ENCODE measurements around the gene LRRC74A.

The LRRC74A gene

GRCh38 chr14:76814726-76815645, 11.2 kb upstream of the LRRC74A start:
- Histone ChIP-seq H3K36me3 (ENCODE audit: insufficient read depth, insufficient read length, low read length) (no peaks in the 10 kb centered on the region), H3K4me1 (ENCODE audit: insufficient read depth, insufficient read length) (no peaks in the 10 kb centered on the region), H3K27me3 (ENCODE audit: insufficient read depth, insufficient read length) (no peaks in the 10 kb centered on the region), H3K9me3 (ENCODE audit: insufficient read depth, low read length) (peaks cover 4% of the 10 kb centered on the region; the same call in 1 of the 2 replicates), H3K9ac (ENCODE audit: insufficient read length, low read depth) (no peak overlapping the region), H3K4me3 (ENCODE audit: insufficient read length, low read depth) (no peak overlapping the region)
- no peak for DNase-seq (ENCODE audit: low read depth, low spot score)
- TF ChIP-seq YY1 (IDR thresholded peaks at IDR 0.05; ENCODE audit: insufficient read depth, insufficient read length) = no peak
- no peak for TF ChIP-seq SUZ12 (IDR thresholded peaks at IDR 0.05; ENCODE audit: extremely low read depth, insufficient read depth, insufficient read length)
- TF ChIP-seq ZNF274 (IDR thresholded peaks at IDR 0.05; ENCODE audit: low read depth, low read length) = no peak

- H3K9me3 ChIP-seq (ENCODE audit: insufficient read depth, low read length) = peaks cover 19% of the 10 kb centered on the region
- no peak for TF ChIP-seq SUZ12 (IDR thresholded peaks at IDR 0.05; ENCODE audit: extremely low read depth, insufficient read depth, insufficient read length)
- TF ChIP-seq YY1 (IDR thresholded peaks at IDR 0.05; ENCODE audit: insufficient read depth, insufficient read length) = no peak
- no peak for TF ChIP-seq ZNF274 (IDR thresholded peaks at IDR 0.05; ENCODE audit: low read depth, low read length)
These were observed 5.5 kb upstream of the LRRC74A start for GRCh38 chr14:76820700-76821099.

GRCh38 chr14:76827696-76828296, 1.6 kb downstream of the LRRC74A start:
- H3K36me3 ChIP-seq (ENCODE audit: insufficient read depth, insufficient read length, low read length) = no peaks in the 10 kb centered on the region
- peaks cover 6% of the 10 kb centered on the region; the same call in 1 of the 2 replicates for H3K9me3 ChIP-seq (ENCODE audit: insufficient read depth, low read length)
- DNase-seq (ENCODE audit: low read depth, low spot score) = no peak
- H3K9ac ChIP-seq (ENCODE audit: insufficient read length, low read depth) = no peak overlapping the region
- H3K27me3 ChIP-seq (ENCODE audit: insufficient read depth, insufficient read length) = no peaks in the 10 kb centered on the region
- TF ChIP-seq SUZ12 (IDR thresholded peaks at IDR 0.05; ENCODE audit: extremely low read depth, insufficient read depth, insufficient read length) = no peak
- TF ChIP-seq ZNF274 (IDR thresholded peaks at IDR 0.05; ENCODE audit: low read depth, low read length) = no peak
- no peak for TF ChIP-seq YY1 (IDR thresholded peaks at IDR 0.05; ENCODE audit: insufficient read depth, insufficient read length)
- peaks cover 7% of the 10 kb centered on the region for H3K4me1 ChIP-seq (ENCODE audit: insufficient read depth, insufficient read length)
- H3K4me3 ChIP-seq (ENCODE audit: insufficient read length, low read depth) = no peak overlapping the region

More at GRCh38 chr14:76820700-76821099, 5.5 kb upstream of the LRRC74A start:
- no peaks in the 10 kb centered on the region for H3K4me1 ChIP-seq (ENCODE audit: insufficient read depth, insufficient read length)
- no peak overlapping the region for H3K4me3 ChIP-seq (ENCODE audit: insufficient read length, low read depth)
- H3K36me3 ChIP-seq (ENCODE audit: insufficient read depth, insufficient read length, low read length) = no peaks in the 10 kb centered on the region
- no peak overlapping the region for H3K9ac ChIP-seq (ENCODE audit: insufficient read length, low read depth)
- DNase-seq (ENCODE audit: low read depth, low spot score) = no peak
- no peaks in the 10 kb centered on the region for H3K27me3 ChIP-seq (ENCODE audit: insufficient read depth, insufficient read length)

GRCh38 chr14:76828339-76829012, 2.3 kb downstream of the LRRC74A start:
- H3K9ac ChIP-seq (ENCODE audit: insufficient read length, low read depth) = no peak overlapping the region
- DNase-seq (ENCODE audit: low read depth, low spot score) = no peak
- no peaks in the 10 kb centered on the region for H3K36me3 ChIP-seq (ENCODE audit: insufficient read depth, insufficient read length, low read length)
- no peak for TF ChIP-seq SUZ12 (IDR thresholded peaks at IDR 0.05; ENCODE audit: extremely low read depth, insufficient read depth, insufficient read length)
- TF ChIP-seq YY1 (IDR thresholded peaks at IDR 0.05; ENCODE audit: insufficient read depth, insufficient read length) = no peak
- no peak for TF ChIP-seq ZNF274 (IDR thresholded peaks at IDR 0.05; ENCODE audit: low read depth, low read length)
- peaks cover 7% of the 10 kb centered on the region for H3K4me1 ChIP-seq (ENCODE audit: insufficient read depth, insufficient read length)
- no peaks in the 10 kb centered on the region for H3K27me3 ChIP-seq (ENCODE audit: insufficient read depth, insufficient read length)
- no peak overlapping the region for H3K4me3 ChIP-seq (ENCODE audit: insufficient read length, low read depth)
- peaks cover 6% of the 10 kb centered on the region; the same call in 1 of the 2 replicates for H3K9me3 ChIP-seq (ENCODE audit: insufficient read depth, low read length)

DNA sequence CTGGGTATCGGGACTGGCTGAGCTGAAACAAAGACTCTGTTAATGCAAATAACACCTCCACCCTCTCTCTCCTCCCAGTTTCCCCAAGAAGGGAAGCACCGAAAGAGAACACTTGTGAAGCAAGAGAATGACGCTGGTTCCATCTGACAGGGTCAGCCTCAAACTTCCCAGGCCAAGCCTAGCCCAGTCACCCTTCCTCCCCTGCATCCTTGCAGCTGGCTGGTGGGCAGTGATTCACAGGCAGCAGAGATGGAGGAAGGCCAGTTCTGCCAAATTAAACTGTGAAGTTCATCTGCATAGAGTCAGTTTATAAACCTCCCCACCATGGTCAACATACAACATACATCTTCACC, 2.8 kb downstream of the LRRC74A start:
- Histone ChIP-seq H3K9ac (ENCODE audit: insufficient read length, low read depth) (no peak overlapping the region), H3K9me3 (ENCODE audit: insufficient read depth, low read length) (peaks cover 6% of the 10 kb centered on the region; the same call in 1 of the 2 replicates), H3K4me3 (ENCODE audit: insufficient read length, low read depth) (no peak overlapping the region), H3K36me3 (ENCODE audit: insufficient read depth, insufficient read length, low read length) (no peaks in the 10 kb centered on the region), H3K4me1 (ENCODE audit: insufficient read depth, insufficient read length) (peaks cover 7% of the 10 kb centered on the region), H3K27me3 (ENCODE audit: insufficient read depth, insufficient read length) (no peaks in the 10 kb centered on the region)
- DNase-seq (ENCODE audit: low read depth, low spot score) = no peak
- TF ChIP-seq SUZ12 (IDR thresholded peaks at IDR 0.05; ENCODE audit: extremely low read depth, insufficient read depth, insufficient read length) = no peak
- no peak for TF ChIP-seq ZNF274 (IDR thresholded peaks at IDR 0.05; ENCODE audit: low read depth, low read length)
- no peak for TF ChIP-seq YY1 (IDR thresholded peaks at IDR 0.05; ENCODE audit: insufficient read depth, insufficient read length)

GRCh38 chr14:76829650-76830421, 3.6 kb downstream of the LRRC74A start:
- no peak overlapping the region for H3K4me3 ChIP-seq (ENCODE audit: insufficient read length, low read depth)
- DNase-seq (ENCODE audit: low read depth, low spot score) = no peak
- no peaks in the 10 kb centered on the region for H3K36me3 ChIP-seq (ENCODE audit: insufficient read depth, insufficient read length, low read length)
- H3K9ac ChIP-seq (ENCODE audit: insufficient read length, low read depth) = no peak overlapping the region
- peaks cover 9% of the 10 kb centered on the region for H3K4me1 ChIP-seq (ENCODE audit: insufficient read depth, insufficient read length)
- H3K9me3 ChIP-seq (ENCODE audit: insufficient read depth, low read length) = peaks cover 6% of the 10 kb centered on the region; the same call in 1 of the 2 replicates
- TF ChIP-seq ZNF274 (IDR thresholded peaks at IDR 0.05; ENCODE audit: low read depth, low read length) = no peak
- no peak for TF ChIP-seq SUZ12 (IDR thresholded peaks at IDR 0.05; ENCODE audit: extremely low read depth, insufficient read depth, insufficient read length)
- no peak for TF ChIP-seq YY1 (IDR thresholded peaks at IDR 0.05; ENCODE audit: insufficient read depth, insufficient read length)
- no peaks in the 10 kb centered on the region for H3K27me3 ChIP-seq (ENCODE audit: insufficient read depth, insufficient read length)

All from NT2/D1 (cell line).